ENCODE measurements around the gene BRI3.

DNA sequence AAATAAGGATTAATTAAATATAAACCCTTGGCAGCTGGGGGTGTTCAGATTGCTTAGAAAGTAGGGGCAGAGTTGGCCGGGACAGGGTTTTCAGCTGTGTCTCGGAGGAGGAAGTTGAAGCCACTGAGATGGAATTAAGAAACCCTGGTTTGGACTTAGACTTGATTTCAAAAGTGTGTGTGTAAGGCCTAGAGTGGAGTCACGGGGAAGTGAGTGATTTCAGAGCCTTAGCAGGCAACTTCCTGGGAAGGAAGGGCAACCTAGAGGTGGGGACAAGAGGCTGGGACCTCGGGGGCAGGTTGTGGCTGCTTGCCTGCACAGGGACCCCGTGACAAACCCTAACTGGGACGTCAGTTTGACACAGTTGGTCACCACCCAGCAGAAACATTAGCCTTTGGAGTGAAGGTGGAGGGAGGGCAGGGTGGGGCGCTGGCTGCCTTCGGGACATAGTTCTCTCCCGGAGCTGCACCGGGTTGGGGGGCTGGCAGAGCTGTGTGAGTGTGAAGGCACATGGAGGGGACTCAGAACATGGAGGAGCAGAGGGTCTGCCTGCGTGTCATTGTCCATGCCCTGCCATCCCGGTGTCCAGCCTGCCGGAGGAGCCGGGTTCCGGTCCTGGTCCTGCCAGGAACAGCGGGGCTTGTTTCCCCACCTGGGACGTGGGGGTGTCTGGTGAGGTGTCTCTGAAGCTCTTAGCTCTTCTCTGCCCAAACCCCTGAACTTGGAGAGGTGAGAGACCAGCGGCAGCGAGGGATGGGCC lies 1.8 kb downstream of the BRI3 start:
- TF ChIP-seq, protein P1, sequence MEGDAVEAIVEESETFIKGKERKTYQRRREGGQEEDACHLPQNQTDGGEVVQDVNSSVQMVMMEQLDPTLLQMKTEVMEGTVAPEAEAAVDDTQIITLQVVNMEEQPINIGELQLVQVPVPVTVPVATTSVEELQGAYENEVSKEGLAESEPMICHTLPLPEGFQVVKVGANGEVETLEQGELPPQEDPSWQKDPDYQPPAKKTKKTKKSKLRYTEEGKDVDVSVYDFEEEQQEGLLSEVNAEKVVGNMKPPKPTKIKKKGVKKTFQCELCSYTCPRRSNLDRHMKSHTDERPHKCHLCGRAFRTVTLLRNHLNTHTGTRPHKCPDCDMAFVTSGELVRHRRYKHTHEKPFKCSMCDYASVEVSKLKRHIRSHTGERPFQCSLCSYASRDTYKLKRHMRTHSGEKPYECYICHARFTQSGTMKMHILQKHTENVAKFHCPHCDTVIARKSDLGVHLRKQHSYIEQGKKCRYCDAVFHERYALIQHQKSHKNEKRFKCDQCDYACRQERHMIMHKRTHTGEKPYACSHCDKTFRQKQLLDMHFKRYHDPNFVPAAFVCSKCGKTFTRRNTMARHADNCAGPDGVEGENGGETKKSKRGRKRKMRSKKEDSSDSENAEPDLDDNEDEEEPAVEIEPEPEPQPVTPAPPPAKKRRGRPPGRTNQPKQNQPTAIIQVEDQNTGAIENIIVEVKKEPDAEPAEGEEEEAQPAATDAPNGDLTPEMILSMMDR (IDR thresholded peaks at IDR 0.05), result no peak
- TF ChIP-seq POLR2A (IDR thresholded peaks at IDR 0.05), result peak in 2 of 3 donors; percentile 50 to 73
